ENCODE data around the gene CAPN10.

Gene CAPN10

GRCh38 chr2:240632306-240632721, 45.8 kb downstream of the CAPN10 start:
- Histone ChIP-seq H3K27ac (replicated peaks) (no peak overlapping the region), H3K27me3 (ENCODE audit: insufficient read depth, poor library complexity, severe bottlenecking) (no peaks in the 10 kb centered on the region), H3K4me3 (replicated peaks; ENCODE audit: insufficient read depth, low read length) (no peak overlapping the region)
- no peak for DNase-seq (ENCODE audit: low read depth in 1 of 2, low spot score in 1 of 2)
- no peak for TF ChIP-seq REST (IDR thresholded peaks at IDR 0.05; ENCODE audit: insufficient replicate concordance, low read depth)
- TF ChIP-seq POLR2AphosphoS5 (IDR thresholded peaks at IDR 0.05; ENCODE audit: low read depth): no peak
- no peak for TF ChIP-seq GABPA (IDR thresholded peaks at IDR 0.05; ENCODE audit: low read depth)
- no peak for TF ChIP-seq SPI1 (IDR thresholded peaks at IDR 0.05; ENCODE audit: borderline replicate concordance, low read depth)
- TF ChIP-seq CTCF (IDR thresholded peaks at IDR 0.05; ENCODE audit: insufficient read depth, low read length): no peak

- Histone ChIP-seq H3K27ac (replicated peaks) (peak overlapping the region; percentile 37; the same call in 1 of the 2 replicates), H3K27me3 (ENCODE audit: insufficient read depth, poor library complexity, severe bottlenecking) (no peaks in the 10 kb centered on the region), H3K4me3 (replicated peaks; ENCODE audit: insufficient read depth, low read length) (no peak overlapping the region)
- no peak for TF ChIP-seq POLR2AphosphoS5 (IDR thresholded peaks at IDR 0.05; ENCODE audit: low read depth)
- no peak for TF ChIP-seq SPI1 (IDR thresholded peaks at IDR 0.05; ENCODE audit: borderline replicate concordance, low read depth)
- no peak for TF ChIP-seq GABPA (IDR thresholded peaks at IDR 0.05; ENCODE audit: low read depth)
- TF ChIP-seq CTCF (IDR thresholded peaks at IDR 0.05; ENCODE audit: insufficient read depth, low read length): no peak
- TF ChIP-seq REST (IDR thresholded peaks at IDR 0.05; ENCODE audit: insufficient replicate concordance, low read depth): no peak
- no peak for DNase-seq (ENCODE audit: low read depth in 1 of 2, low spot score in 1 of 2)
These were observed 48.8 kb downstream of the CAPN10 start for GRCh38 chr2:240635121-240635997.

GRCh38 chr2:240635998-240636547, 49.5 kb downstream of the CAPN10 start:
- TF ChIP-seq GABPA (IDR thresholded peaks at IDR 0.05; ENCODE audit: low read depth): no peak
- Histone ChIP-seq H3K27ac (replicated peaks) (peak overlapping the region; percentile 37; the same call in 1 of the 2 replicates), H3K27me3 (ENCODE audit: insufficient read depth, poor library complexity, severe bottlenecking) (no peaks in the 10 kb centered on the region), H3K4me3 (replicated peaks; ENCODE audit: insufficient read depth, low read length) (no peak overlapping the region)
- peak in 1 of 2 experiments; percentile 42 for DNase-seq (ENCODE audit: low read depth in 1 of 2, low spot score in 1 of 2)

- Histone ChIP-seq H3K27ac (replicated peaks) (no peak overlapping the region; the same call in 1 of the 2 replicates), H3K4me3 (replicated peaks; ENCODE audit: insufficient read depth, low read length) (no peak overlapping the region), H3K27me3 (ENCODE audit: insufficient read depth, poor library complexity, severe bottlenecking) (no peaks in the 10 kb centered on the region)
- TF ChIP-seq POLR2AphosphoS5 (IDR thresholded peaks at IDR 0.05; ENCODE audit: low read depth) (no peak), SPI1 (IDR thresholded peaks at IDR 0.05; ENCODE audit: borderline replicate concordance, low read depth) (no peak), CTCF (IDR thresholded peaks at IDR 0.05; ENCODE audit: insufficient read depth, low read length) (no peak), GABPA (IDR thresholded peaks at IDR 0.05; ENCODE audit: low read depth) (no peak), REST (IDR thresholded peaks at IDR 0.05; ENCODE audit: insufficient replicate concordance, low read depth) (no peak)
- DNase-seq (ENCODE audit: low read depth in 1 of 2, low spot score in 1 of 2): no peak
These were observed 50.1 kb downstream of the CAPN10 start for GRCh38 chr2:240636563-240637115.

Measured in HL-60 (cell line).